Measurements from ENCODE around the gene SERPINB2.

The SERPINB2 gene

DNA sequence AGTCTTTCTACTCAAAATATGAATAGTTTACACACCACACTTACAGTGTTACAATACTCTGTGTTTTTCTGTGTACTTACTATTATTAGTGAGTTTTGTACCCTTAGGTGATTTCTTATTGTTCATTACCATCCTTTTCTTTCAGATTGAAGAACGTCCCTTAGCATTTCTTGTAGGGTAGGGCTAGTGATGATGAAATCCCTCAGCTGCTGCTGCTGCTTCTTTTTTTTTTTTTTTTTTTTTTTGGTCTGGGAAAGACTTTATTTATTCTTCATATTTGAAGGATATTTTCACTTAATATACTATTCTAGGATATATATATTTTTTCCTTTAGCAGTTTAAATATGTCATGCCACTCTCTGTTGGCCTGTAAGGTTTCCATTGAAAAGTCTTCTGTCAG is 29.0 kb upstream of the SERPINB2 start:
- H3K4me1 ChIP-seq (ENCODE audit: insufficient read depth, low read length, severe bottlenecking) = no peaks in the 10 kb centered on the region
- H3K4me3 ChIP-seq (ENCODE audit: low read depth, low read length, poor library complexity, severe bottlenecking) = no peak overlapping the region
- no peak overlapping the region for H3K4me2 ChIP-seq (ENCODE audit: low read length)
- H3K27ac ChIP-seq (ENCODE audit: low read depth, low read length, poor library complexity, severe bottlenecking) = no peak overlapping the region
- no peaks in the 10 kb centered on the region for H3K9me3 ChIP-seq (ENCODE audit: low read length)
- H4K20me1 ChIP-seq (ENCODE audit: insufficient read depth, low read length) = no peaks in the 10 kb centered on the region
- TF ChIP-seq EZH2 (IDR thresholded peaks at IDR 0.05; ENCODE audit: borderline replicate concordance, low read length) (no peak), CTCF (IDR thresholded peaks at IDR 0.05; ENCODE audit: low read length) (no peak)
- no peaks in the 10 kb centered on the region for H3K27me3 ChIP-seq (ENCODE audit: insufficient read depth, low read length)
- no peak overlapping the region for H3K9ac ChIP-seq (ENCODE audit: low read length)
- no peaks in the 10 kb centered on the region for H3K79me2 ChIP-seq (ENCODE audit: insufficient read depth, low read length)
- no peaks in the 10 kb centered on the region for H3F3A ChIP-seq (ENCODE audit: insufficient read depth, low read length)
- H3K36me3 ChIP-seq (ENCODE audit: insufficient read depth, low read length) = no peaks in the 10 kb centered on the region
- no peaks in the 10 kb centered on the region for H3K9me2 ChIP-seq (ENCODE audit: low read depth, low read length)
- no peak overlapping the region for H2AFZ ChIP-seq (ENCODE audit: low read length)

GRCh38 chr18:63859781-63860475 is 27.6 kb upstream of the SERPINB2 start:
- Histone ChIP-seq H3K27me3 (ENCODE audit: insufficient read depth, low read length) (no peaks in the 10 kb centered on the region), H4K20me1 (ENCODE audit: insufficient read depth, low read length) (no peaks in the 10 kb centered on the region), H3K36me3 (ENCODE audit: insufficient read depth, low read length) (no peaks in the 10 kb centered on the region), H3K9me2 (ENCODE audit: low read depth, low read length) (no peaks in the 10 kb centered on the region), H3K4me1 (ENCODE audit: insufficient read depth, low read length, severe bottlenecking) (no peaks in the 10 kb centered on the region), H3K4me3 (ENCODE audit: low read depth, low read length, poor library complexity, severe bottlenecking) (no peak overlapping the region), H3K79me2 (ENCODE audit: insufficient read depth, low read length) (no peaks in the 10 kb centered on the region), H3K9ac (ENCODE audit: low read length) (no peak overlapping the region), H2AFZ (ENCODE audit: low read length) (no peak overlapping the region), H3K9me3 (ENCODE audit: low read length) (no peaks in the 10 kb centered on the region), H3F3A (ENCODE audit: insufficient read depth, low read length) (no peaks in the 10 kb centered on the region), H3K4me2 (ENCODE audit: low read length) (no peak overlapping the region), H3K27ac (ENCODE audit: low read depth, low read length, poor library complexity, severe bottlenecking) (no peak overlapping the region)
- TF ChIP-seq EZH2 (IDR thresholded peaks at IDR 0.05; ENCODE audit: borderline replicate concordance, low read length) = no peak
- TF ChIP-seq CTCF (IDR thresholded peaks at IDR 0.05; ENCODE audit: low read length) = no peak

GRCh38 chr18:63860531-63860930 is 27.0 kb upstream of the SERPINB2 start:
- no peak for TF ChIP-seq EZH2 (IDR thresholded peaks at IDR 0.05; ENCODE audit: borderline replicate concordance, low read length)
- no peak for TF ChIP-seq CTCF (IDR thresholded peaks at IDR 0.05; ENCODE audit: low read length)
- Histone ChIP-seq H3K4me3 (ENCODE audit: low read depth, low read length, poor library complexity, severe bottlenecking) (no peak overlapping the region), H3F3A (ENCODE audit: insufficient read depth, low read length) (no peaks in the 10 kb centered on the region), H2AFZ (ENCODE audit: low read length) (no peak overlapping the region), H3K9me2 (ENCODE audit: low read depth, low read length) (no peaks in the 10 kb centered on the region), H3K79me2 (ENCODE audit: insufficient read depth, low read length) (no peaks in the 10 kb centered on the region), H3K4me2 (ENCODE audit: low read length) (no peak overlapping the region), H3K4me1 (ENCODE audit: insufficient read depth, low read length, severe bottlenecking) (no peaks in the 10 kb centered on the region), H4K20me1 (ENCODE audit: insufficient read depth, low read length) (no peaks in the 10 kb centered on the region), H3K36me3 (ENCODE audit: insufficient read depth, low read length) (no peaks in the 10 kb centered on the region), H3K9me3 (ENCODE audit: low read length) (no peaks in the 10 kb centered on the region), H3K27ac (ENCODE audit: low read depth, low read length, poor library complexity, severe bottlenecking) (no peak overlapping the region), H3K27me3 (ENCODE audit: insufficient read depth, low read length) (no peaks in the 10 kb centered on the region), H3K9ac (ENCODE audit: low read length) (no peak overlapping the region)
